Measurements from ENCODE around the gene NEGR1. TPM values are rescaled to one million over a fixed set of nuclear protein-coding genes. Genes with fewer than 3 reads are reported as not detected.

The NEGR1 gene
- total RNA-seq, 4 donors from 2014 or later, result 4.6 to 5.7 (median 5.0) TPM

- no peaks in the 10 kb centered on the region for H3K9me3 ChIP-seq
- H3K36me3 ChIP-seq, result no peaks in the 10 kb centered on the region
- H3K4me1 ChIP-seq, result no peaks in the 10 kb centered on the region
- no peak overlapping the region for H3K27ac ChIP-seq
- no peaks in the 10 kb centered on the region for H3K27me3 ChIP-seq
- ATAC-seq (no peak), DNase-seq (no peak)
- TF ChIP-seq CTCF (IDR thresholded peaks at IDR 0.05 in 4 of 5, conservative IDR thresholded peaks at IDR 0.05 in 1 of 5) (no peak), POLR2A (IDR thresholded peaks at IDR 0.05) (no peak)
- H3K4me3 ChIP-seq, result no peak overlapping the region
- in situ Hi-C loops (cut with MboI; ENCODE audit: low sequenced_read_pairs in 4 of 4) (no loop called here), intact Hi-C loops (cut with DNase I; ENCODE audit: low total_unique reads) (no loop called here)
These were observed 543.4 kb downstream of the NEGR1 start for GRCh38 chr1:71738910-71739309.

- Histone ChIP-seq H3K36me3 (no peaks in the 10 kb centered on the region), H3K9me3 (no peaks in the 10 kb centered on the region), H3K4me3 (no peak overlapping the region), H3K4me1 (no peaks in the 10 kb centered on the region), H3K27ac (no peak overlapping the region), H3K27me3 (no peaks in the 10 kb centered on the region)
- TF ChIP-seq CTCF (IDR thresholded peaks at IDR 0.05 in 4 of 5, conservative IDR thresholded peaks at IDR 0.05 in 1 of 5) (no peak), POLR2A (IDR thresholded peaks at IDR 0.05) (no peak)
- DNase-seq (no peak), ATAC-seq (no peak)
- intact Hi-C loops (cut with DNase I; ENCODE audit: low total_unique reads), result no loop called here
- in situ Hi-C loops (cut with MboI; ENCODE audit: low sequenced_read_pairs in 4 of 4), result no loop called here
These were observed 544.1 kb downstream of the NEGR1 start for GRCh38 chr1:71738256-71738655.

- ATAC-seq, result no peak
- no peak overlapping the region for H3K4me3 ChIP-seq
These were observed 544.6 kb downstream of the NEGR1 start for GRCh38 chr1:71737768-71738167.

GRCh38 chr1:71733121-71733520 lies 549.2 kb downstream of the NEGR1 start:
- no peaks in the 10 kb centered on the region for H3K9me3 ChIP-seq
- ATAC-seq (no peak), DNase-seq (no peak)
- H3K27me3 ChIP-seq, result no peaks in the 10 kb centered on the region
- no peak overlapping the region for H3K4me3 ChIP-seq
- intact Hi-C loops (cut with DNase I; ENCODE audit: low total_unique reads) (no loop called here), in situ Hi-C loops (cut with MboI; ENCODE audit: low sequenced_read_pairs in 4 of 4) (no loop called here)
- TF ChIP-seq POLR2A (IDR thresholded peaks at IDR 0.05) (no peak), CTCF (IDR thresholded peaks at IDR 0.05 in 4 of 5, conservative IDR thresholded peaks at IDR 0.05 in 1 of 5) (no peak)
- no peaks in the 10 kb centered on the region for H3K36me3 ChIP-seq
- no peak overlapping the region for H3K27ac ChIP-seq
- H3K4me1 ChIP-seq, result no peaks in the 10 kb centered on the region

More at GRCh38 chr1:71737768-71738167, 544.6 kb downstream of the NEGR1 start:
- Histone ChIP-seq H3K9me3 (no peaks in the 10 kb centered on the region), H3K4me1 (no peaks in the 10 kb centered on the region), H3K27ac (no peak overlapping the region), H3K36me3 (no peaks in the 10 kb centered on the region), H3K27me3 (no peaks in the 10 kb centered on the region)
- DNase-seq, result no peak
- intact Hi-C loops (cut with DNase I; ENCODE audit: low total_unique reads) (no loop called here), in situ Hi-C loops (cut with MboI; ENCODE audit: low sequenced_read_pairs in 4 of 4) (no loop called here)
- no peak for TF ChIP-seq CTCF (IDR thresholded peaks at IDR 0.05 in 4 of 5, conservative IDR thresholded peaks at IDR 0.05 in 1 of 5)
- no peak for TF ChIP-seq POLR2A (IDR thresholded peaks at IDR 0.05)

- no peaks in the 10 kb centered on the region for H3K9me3 ChIP-seq
- no peaks in the 10 kb centered on the region for H3K27me3 ChIP-seq
- no peak overlapping the region for H3K27ac ChIP-seq
- TF ChIP-seq CTCF (IDR thresholded peaks at IDR 0.05 in 4 of 5, conservative IDR thresholded peaks at IDR 0.05 in 1 of 5), result no peak
- TF ChIP-seq POLR2A (IDR thresholded peaks at IDR 0.05), result no peak
- in situ Hi-C loops (cut with MboI; ENCODE audit: low sequenced_read_pairs in 4 of 4), result no loop called here
- intact Hi-C loops (cut with DNase I; ENCODE audit: low total_unique reads), result no loop called here
- no peak for ATAC-seq
- no peaks in the 10 kb centered on the region for H3K4me1 ChIP-seq
- no peak overlapping the region for H3K4me3 ChIP-seq
- DNase-seq, result no peak
- no peaks in the 10 kb centered on the region for H3K36me3 ChIP-seq
These were observed 560.8 kb downstream of the NEGR1 start for GRCh38 chr1:71721532-71721931.
